ENCODE measurements around the gene SLCO4A1.

The SLCO4A1 gene

GRCh38 chr20:62652894-62653305, 10.6 kb downstream of the SLCO4A1 start:
- DNase-seq, result no peak

GRCh38 chr20:62653373-62653772, 11.1 kb downstream of the SLCO4A1 start:
- no peak for DNase-seq

- no peak for DNase-seq
Measured at GRCh38 chr20:62653951-62654685, 11.8 kb downstream of the SLCO4A1 start.

- no peak for DNase-seq
Measured at GRCh38 chr20:62655282-62656196, 13.2 kb downstream of the SLCO4A1 start.

GRCh38 chr20:62656197-62656918, 14.1 kb downstream of the SLCO4A1 start:
- DNase-seq, result no peak

GRCh38 chr20:62656919-62657588, 14.8 kb downstream of the SLCO4A1 start:
- no peak for DNase-seq

- no peak for DNase-seq
Measured at GRCh38 chr20:62657589-62657942, 15.3 kb downstream of the SLCO4A1 start.

- no peak for DNase-seq
Measured at GRCh38 chr20:62657956-62658355, 15.7 kb downstream of the SLCO4A1 start.

- DNase-seq, result no peak
Measured at GRCh38 chr20:62658593-62659178, 16.4 kb downstream of the SLCO4A1 start.

- no peak for DNase-seq
Measured at GRCh38 chr20:62659488-62660239, 17.4 kb downstream of the SLCO4A1 start.

GRCh38 chr20:62660240-62660615, 17.9 kb downstream of the SLCO4A1 start:
- DNase-seq, result no peak

GRCh38 chr20:62660768-62661167, 18.5 kb downstream of the SLCO4A1 start:
- no peak for DNase-seq

GRCh38 chr20:62661647-62662046, 19.3 kb downstream of the SLCO4A1 start:
- no peak for DNase-seq

GRCh38 chr20:62662422-62662821, 20.1 kb downstream of the SLCO4A1 start:
- no peak for DNase-seq

- DNase-seq, result no peak
Measured at GRCh38 chr20:62663145-62664018, 21.1 kb downstream of the SLCO4A1 start.

- DNase-seq, result no peak
Measured at GRCh38 chr20:62664019-62664971, 22.0 kb downstream of the SLCO4A1 start.

GRCh38 chr20:62665153-62665754, 23.0 kb downstream of the SLCO4A1 start:
- DNase-seq, result no peak

- DNase-seq, result no peak
Measured at GRCh38 chr20:62665826-62666735, 23.8 kb downstream of the SLCO4A1 start.

Measured in activated CD8-positive, alpha-beta memory T cell treated with anti-CD3 and anti-CD28 coated beads for 24 hours (primary cell).